ENCODE measurements around the gene HGFAC.

HGFAC gene

GRCh38 chr4:3462790-3463415 lies 21.1 kb downstream of the HGFAC start, which contains the start of gene DOK7:
TSS of gene DOK7 (plus strand) at chr4:3463306. CDS start at chr4:3463376, 70 bp downstream.
- H3K27ac ChIP-seq (ENCODE audit: low read length), result no peak within 1 kb of the TSS
- H3K4me1 ChIP-seq (ENCODE audit: control insufficient read depth, insufficient read depth, low read length), result peaks cover 1% of the 10 kb centered on the region
- no peaks in the 10 kb centered on the region; the same call in 1 of the 2 replicates for H3K36me3 ChIP-seq (ENCODE audit: control insufficient read depth, insufficient read depth, low read length)
- peak within 1 kb of the TSS; percentile 25; the same call in 1 of the 2 replicates for H3K4me3 ChIP-seq (ENCODE audit: low read length)
- no CpG with 5 or more reads among the region's 44 CpGs for WGBS (ENCODE audit: insufficient coverage, insufficient read length)
- no peaks in the 10 kb centered on the region for H3K9me3 ChIP-seq (ENCODE audit: control insufficient read depth, insufficient read depth, low read length)
- DNase-seq (ENCODE audit: low read depth, low spot score), result no peak
- no peaks in the 10 kb centered on the region for H3K27me3 ChIP-seq (ENCODE audit: control insufficient read depth, insufficient read depth, low read length)

- no peak for DNase-seq (ENCODE audit: low read depth, low spot score)
- no peaks in the 10 kb centered on the region; the same call in 1 of the 2 replicates for H3K36me3 ChIP-seq (ENCODE audit: control insufficient read depth, insufficient read depth, low read length)
- peaks cover 1% of the 10 kb centered on the region for H3K4me1 ChIP-seq (ENCODE audit: control insufficient read depth, insufficient read depth, low read length)
- no peaks in the 10 kb centered on the region for H3K9me3 ChIP-seq (ENCODE audit: control insufficient read depth, insufficient read depth, low read length)
- WGBS (ENCODE audit: insufficient coverage, insufficient read length), result no CpG with 5 or more reads among the region's 43 CpGs
- no peaks in the 10 kb centered on the region for H3K27me3 ChIP-seq (ENCODE audit: control insufficient read depth, insufficient read depth, low read length)
- H3K4me3 ChIP-seq (ENCODE audit: low read length), result no peak overlapping the region; the same call in 1 of the 2 replicates
- H3K27ac ChIP-seq (ENCODE audit: low read length), result no peak overlapping the region
These were observed 22.0 kb downstream of the HGFAC start for GRCh38 chr4:3463556-3464348.

- H3K27ac ChIP-seq (ENCODE audit: low read length), result no peak overlapping the region
- no peaks in the 10 kb centered on the region; the same call in 1 of the 2 replicates for H3K36me3 ChIP-seq (ENCODE audit: control insufficient read depth, insufficient read depth, low read length)
- no CpG with 5 or more reads among the region's 15 CpGs for WGBS (ENCODE audit: insufficient coverage, insufficient read length)
- H3K4me3 ChIP-seq (ENCODE audit: low read length), result no peak overlapping the region
- peaks cover 1% of the 10 kb centered on the region for H3K4me1 ChIP-seq (ENCODE audit: control insufficient read depth, insufficient read depth, low read length)
- no peaks in the 10 kb centered on the region for H3K27me3 ChIP-seq (ENCODE audit: control insufficient read depth, insufficient read depth, low read length)
- no peaks in the 10 kb centered on the region for H3K9me3 ChIP-seq (ENCODE audit: control insufficient read depth, insufficient read depth, low read length)
- DNase-seq (ENCODE audit: low read depth, low spot score), result no peak
These were observed 22.7 kb downstream of the HGFAC start for GRCh38 chr4:3464349-3464905.

DNA sequence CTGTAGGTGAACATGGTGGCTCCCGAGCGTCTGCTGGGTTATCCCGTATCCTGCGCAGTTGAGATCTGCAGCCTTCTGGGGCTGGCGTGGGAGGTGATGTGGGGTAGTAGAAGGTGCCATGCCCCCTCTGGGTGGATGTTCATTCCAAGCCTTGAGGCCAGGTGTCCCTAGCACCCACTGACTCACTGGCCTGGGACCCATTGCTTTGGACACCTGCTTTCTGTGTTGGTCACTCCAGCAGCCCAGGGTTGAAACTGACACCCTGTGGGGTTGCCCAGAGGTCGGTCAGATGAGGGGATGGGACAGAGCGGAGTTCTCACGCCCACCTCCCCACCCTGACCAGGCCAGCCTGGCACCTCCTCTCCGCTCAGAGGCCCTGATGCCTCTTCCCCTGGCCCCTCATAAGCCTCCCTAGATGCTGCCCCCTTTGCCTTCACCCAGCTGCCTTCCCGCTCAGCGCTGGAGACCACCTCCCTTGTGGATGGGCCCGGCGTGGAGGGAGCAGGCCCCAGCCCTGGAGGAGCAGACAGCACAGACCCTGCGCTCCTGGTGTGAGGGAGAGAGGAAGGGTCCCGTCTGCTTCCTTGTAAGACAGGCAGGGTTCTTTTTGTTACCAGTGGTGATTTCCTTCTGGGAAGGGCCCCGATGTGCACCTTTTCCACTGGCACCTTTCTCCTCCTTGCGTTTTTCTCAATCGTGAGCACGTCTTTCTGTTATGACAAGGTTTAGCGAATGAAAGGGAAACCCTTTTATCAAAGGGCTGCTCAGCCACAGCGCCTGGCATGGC lies 23.3 kb downstream of the HGFAC start:
- Histone ChIP-seq H3K4me1 (ENCODE audit: control insufficient read depth, insufficient read depth, low read length) (peaks cover 1% of the 10 kb centered on the region), H3K4me3 (ENCODE audit: low read length) (no peak overlapping the region), H3K36me3 (ENCODE audit: control insufficient read depth, insufficient read depth, low read length) (no peaks in the 10 kb centered on the region; the same call in 1 of the 2 replicates), H3K27ac (ENCODE audit: low read length) (no peak overlapping the region), H3K9me3 (ENCODE audit: control insufficient read depth, insufficient read depth, low read length) (no peaks in the 10 kb centered on the region), H3K27me3 (ENCODE audit: control insufficient read depth, insufficient read depth, low read length) (no peaks in the 10 kb centered on the region)
- WGBS (ENCODE audit: insufficient coverage, insufficient read length), result no CpG with 5 or more reads among the region's 21 CpGs
- no peak for DNase-seq (ENCODE audit: low read depth, low spot score)

DNA sequence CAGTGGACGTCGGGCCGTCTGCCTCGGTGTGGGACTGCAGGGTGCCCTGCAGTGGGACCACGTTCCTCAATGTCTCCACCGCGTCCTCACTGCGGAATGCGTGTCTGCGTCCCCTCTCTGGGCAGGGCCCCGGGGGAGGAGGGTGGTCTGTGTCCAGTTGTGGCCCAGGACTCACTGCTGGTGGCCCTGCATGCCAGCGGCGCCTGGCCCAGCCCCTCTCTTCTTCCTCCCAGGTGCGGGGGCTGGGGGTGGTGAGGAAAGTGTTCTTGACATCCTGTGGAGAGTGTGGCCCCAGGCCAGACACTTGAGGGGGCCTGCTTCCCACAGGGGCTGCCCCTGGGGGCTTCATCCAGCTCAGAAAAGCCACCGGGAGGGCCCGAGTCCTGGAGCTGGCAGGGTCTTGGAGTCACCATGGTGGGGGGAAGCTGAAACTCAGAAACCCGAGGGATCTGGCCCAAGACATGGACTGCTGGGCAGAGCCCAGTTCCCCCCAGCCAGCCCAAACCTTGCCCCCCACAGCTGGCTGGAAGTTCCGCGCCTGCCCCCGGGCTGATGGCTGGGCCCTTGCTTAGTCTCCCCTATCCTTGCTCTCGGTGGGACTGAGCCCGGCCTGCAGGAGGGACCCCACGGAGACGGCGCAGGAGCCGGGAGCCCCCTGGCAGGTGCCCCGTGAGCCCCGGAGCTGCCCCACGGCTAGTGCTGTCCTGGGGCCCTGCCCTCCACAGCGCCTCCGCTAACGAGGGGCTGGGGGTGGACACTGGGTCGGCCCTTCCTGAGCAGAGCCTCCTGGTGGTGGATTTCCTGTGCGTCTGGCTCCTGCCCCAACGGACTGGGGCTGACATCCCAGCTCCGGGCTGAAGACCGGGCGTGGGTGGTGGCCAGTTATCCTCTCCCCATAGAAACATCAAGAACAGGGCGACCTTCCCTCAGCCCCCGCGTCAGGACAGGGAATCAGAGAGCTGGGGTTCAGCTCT lies 24.2 kb downstream of the HGFAC start:
- H3K9me3 ChIP-seq (ENCODE audit: control insufficient read depth, insufficient read depth, low read length), result no peaks in the 10 kb centered on the region
- H3K27me3 ChIP-seq (ENCODE audit: control insufficient read depth, insufficient read depth, low read length), result no peaks in the 10 kb centered on the region
- DNase-seq (ENCODE audit: low read depth, low spot score), result no peak
- no CpG with 5 or more reads among the region's 41 CpGs for WGBS (ENCODE audit: insufficient coverage, insufficient read length)
- no peak overlapping the region for H3K4me3 ChIP-seq (ENCODE audit: low read length)
- H3K36me3 ChIP-seq (ENCODE audit: control insufficient read depth, insufficient read depth, low read length), result no peaks in the 10 kb centered on the region; the same call in 1 of the 2 replicates
- peaks cover 1% of the 10 kb centered on the region for H3K4me1 ChIP-seq (ENCODE audit: control insufficient read depth, insufficient read depth, low read length)
- H3K27ac ChIP-seq (ENCODE audit: low read length), result no peak overlapping the region

- WGBS (ENCODE audit: insufficient coverage, insufficient read length), result no CpG with 5 or more reads among the region's 40 CpGs
- Histone ChIP-seq H3K27ac (ENCODE audit: low read length) (no peak overlapping the region), H3K4me3 (ENCODE audit: low read length) (no peak overlapping the region), H3K27me3 (ENCODE audit: control insufficient read depth, insufficient read depth, low read length) (no peaks in the 10 kb centered on the region), H3K9me3 (ENCODE audit: control insufficient read depth, insufficient read depth, low read length) (no peaks in the 10 kb centered on the region), H3K36me3 (ENCODE audit: control insufficient read depth, insufficient read depth, low read length) (no peaks in the 10 kb centered on the region; the same call in 1 of the 2 replicates), H3K4me1 (ENCODE audit: control insufficient read depth, insufficient read depth, low read length) (peaks cover 1% of the 10 kb centered on the region; the same call in 1 of the 2 replicates)
- no peak for DNase-seq (ENCODE audit: low read depth, low spot score)
These were observed 25.2 kb downstream of the HGFAC start for GRCh38 chr4:3466691-3467600.

GRCh38 chr4:3467601-3468031 lies 25.8 kb downstream of the HGFAC start:
- H3K27ac ChIP-seq (ENCODE audit: low read length), result no peak overlapping the region
- peaks cover 1% of the 10 kb centered on the region; the same call in 1 of the 2 replicates for H3K4me1 ChIP-seq (ENCODE audit: control insufficient read depth, insufficient read depth, low read length)
- no peaks in the 10 kb centered on the region for H3K9me3 ChIP-seq (ENCODE audit: control insufficient read depth, insufficient read depth, low read length)
- no peak overlapping the region for H3K4me3 ChIP-seq (ENCODE audit: low read length)
- DNase-seq (ENCODE audit: low read depth, low spot score), result no peak
- WGBS (ENCODE audit: insufficient coverage, insufficient read length), result no CpG with 5 or more reads among the region's 15 CpGs
- H3K36me3 ChIP-seq (ENCODE audit: control insufficient read depth, insufficient read depth, low read length), result no peaks in the 10 kb centered on the region
- no peaks in the 10 kb centered on the region for H3K27me3 ChIP-seq (ENCODE audit: control insufficient read depth, insufficient read depth, low read length)

DNA sequence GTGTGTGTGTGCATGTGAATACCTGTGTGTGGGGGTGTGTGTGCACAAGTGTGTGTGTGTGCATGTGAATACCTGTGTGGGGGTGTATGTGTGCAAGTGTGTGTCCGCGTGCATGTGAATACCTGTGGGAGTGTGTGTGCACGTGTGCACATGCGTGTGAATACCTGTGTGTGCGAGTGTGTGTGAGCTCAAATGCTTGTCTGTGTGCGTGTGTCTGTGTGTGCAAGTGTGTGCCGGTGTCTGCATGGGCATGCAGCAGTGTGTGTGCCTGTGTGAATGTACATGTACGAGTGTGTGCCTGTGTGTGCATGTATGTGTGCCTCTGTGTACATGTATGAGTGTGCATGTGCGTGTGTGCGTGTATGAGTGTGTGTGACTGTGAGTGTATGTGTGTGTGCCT lies 26.4 kb downstream of the HGFAC start:
- Histone ChIP-seq H3K9me3 (ENCODE audit: control insufficient read depth, insufficient read depth, low read length) (no peaks in the 10 kb centered on the region), H3K27me3 (ENCODE audit: control insufficient read depth, insufficient read depth, low read length) (no peaks in the 10 kb centered on the region), H3K27ac (ENCODE audit: low read length) (no peak overlapping the region), H3K36me3 (ENCODE audit: control insufficient read depth, insufficient read depth, low read length) (no peaks in the 10 kb centered on the region), H3K4me3 (ENCODE audit: low read length) (no peak overlapping the region), H3K4me1 (ENCODE audit: control insufficient read depth, insufficient read depth, low read length) (peaks cover 1% of the 10 kb centered on the region; the same call in 1 of the 2 replicates)
- DNase-seq (ENCODE audit: low read depth, low spot score), result no peak
- WGBS (ENCODE audit: insufficient coverage, insufficient read length), result no CpG with 5 or more reads among the region's 10 CpGs

DNA sequence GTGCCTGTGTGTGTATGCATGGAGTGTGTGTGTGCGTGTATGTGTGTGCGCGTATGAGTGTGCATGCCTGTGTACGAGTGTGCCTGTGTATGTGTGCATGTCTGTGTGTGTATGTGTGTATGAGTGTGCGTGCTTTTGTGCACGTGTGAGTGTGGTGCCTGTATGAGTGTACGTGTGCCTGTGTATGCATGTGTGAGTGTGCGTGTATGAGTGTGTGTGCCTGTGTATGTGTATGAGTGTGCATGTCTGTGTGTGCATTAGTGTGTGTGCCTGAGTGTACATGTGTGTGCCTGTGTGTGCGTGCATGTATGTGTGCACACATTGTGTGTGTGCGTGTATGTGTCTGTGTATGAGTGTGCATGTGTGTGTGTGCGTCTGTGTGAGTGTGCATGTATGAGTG lies 27.0 kb downstream of the HGFAC start:
- no peak for DNase-seq (ENCODE audit: low read depth, low spot score)
- no peaks in the 10 kb centered on the region for H3K27me3 ChIP-seq (ENCODE audit: control insufficient read depth, insufficient read depth, low read length)
- no peaks in the 10 kb centered on the region for H3K36me3 ChIP-seq (ENCODE audit: control insufficient read depth, insufficient read depth, low read length)
- H3K27ac ChIP-seq (ENCODE audit: low read length), result no peak overlapping the region
- no CpG with 5 or more reads among the region's 11 CpGs for WGBS (ENCODE audit: insufficient coverage, insufficient read length)
- peaks cover 3% of the 10 kb centered on the region for H3K4me1 ChIP-seq (ENCODE audit: control insufficient read depth, insufficient read depth, low read length)
- H3K9me3 ChIP-seq (ENCODE audit: control insufficient read depth, insufficient read depth, low read length), result no peaks in the 10 kb centered on the region
- H3K4me3 ChIP-seq (ENCODE audit: low read length), result no peak overlapping the region

All from iPS DF 6.9 (cell line).